Fibroblast of upper back skin (primary cell): ENCODE measurements around the gene HMGXB3.
A peak's percentile ranks its signal among the peaks of the same experiment; 100 is the strongest.

Experiments used
- DNase-seq: peaks from one replicate; pipeline ENCODE4 v3.0.0-alpha.2; 2013

The HMGXB3 gene

GRCh38 chr5:150000256-150000989 is at the start of gene HMGXB3, which contains the start of gene TIGD6:
Gene HMGXB3, plus strand, starts transcription at chr5:150000739. Its CDS starts 4,114 bp downstream, at chr5:150004853.
Gene TIGD6, minus strand, starts transcription at chr5:150000654. Its CDS starts 4,306 bp downstream, at chr5:149996348.
- peak; percentile 94 for DNase-seq

DNA sequence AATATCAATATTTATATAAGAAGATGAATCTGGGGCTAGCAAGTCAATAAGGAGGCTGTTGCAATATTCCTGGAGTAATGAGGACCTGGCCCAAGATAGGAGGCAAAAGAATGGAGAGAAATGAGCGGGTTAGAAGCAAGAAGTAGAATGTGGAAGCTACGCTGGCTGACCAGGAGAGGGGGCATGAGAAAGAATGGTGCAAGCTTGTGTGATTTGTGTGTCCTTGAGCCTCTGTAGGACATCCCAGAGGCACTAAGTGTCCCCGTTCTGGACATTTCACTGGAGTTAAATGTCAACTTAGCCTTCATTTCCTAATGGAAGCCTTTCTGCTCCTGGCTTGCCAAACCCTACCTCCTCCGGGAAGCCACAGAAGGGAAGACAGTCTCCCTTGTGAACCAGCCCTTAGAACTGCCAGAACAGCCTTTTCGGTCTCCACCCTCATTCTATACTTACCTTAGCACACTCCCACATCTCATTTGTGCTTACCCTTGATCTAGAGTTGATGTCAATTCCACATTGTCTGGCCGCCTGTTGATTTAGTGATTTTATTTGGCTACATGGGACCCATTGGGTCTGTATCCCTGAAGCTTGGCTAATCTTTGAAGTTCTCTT is 49.3 kb upstream of the HMGXB3 start:
- no peak for DNase-seq

- DNase-seq, result no peak
These were observed 47.0 kb upstream of the HMGXB3 start for GRCh38 chr5:149953436-149954121.

- no peak for DNase-seq
These were observed 45.7 kb upstream of the HMGXB3 start for GRCh38 chr5:149954798-149955197.

GRCh38 chr5:149956685-149957084 is 43.9 kb upstream of the HMGXB3 start:
- DNase-seq, result no peak

GRCh38 chr5:149957855-149958254 is 42.7 kb upstream of the HMGXB3 start:
- DNase-seq, result no peak

GRCh38 chr5:149959406-149960236 is 40.9 kb upstream of the HMGXB3 start:
- DNase-seq, result peak; percentile 59

- peak; percentile 98 for DNase-seq
These were observed 40.0 kb upstream of the HMGXB3 start, which contains the start of gene SLC26A2 for GRCh38 chr5:149960272-149961185. Gene SLC26A2, plus strand, starts transcription at chr5:149960758. Its CDS starts 16,895 bp downstream, at chr5:149977653.

- no peak for DNase-seq
These were observed 39.3 kb upstream of the HMGXB3 start for GRCh38 chr5:149961186-149961685.

DNA sequence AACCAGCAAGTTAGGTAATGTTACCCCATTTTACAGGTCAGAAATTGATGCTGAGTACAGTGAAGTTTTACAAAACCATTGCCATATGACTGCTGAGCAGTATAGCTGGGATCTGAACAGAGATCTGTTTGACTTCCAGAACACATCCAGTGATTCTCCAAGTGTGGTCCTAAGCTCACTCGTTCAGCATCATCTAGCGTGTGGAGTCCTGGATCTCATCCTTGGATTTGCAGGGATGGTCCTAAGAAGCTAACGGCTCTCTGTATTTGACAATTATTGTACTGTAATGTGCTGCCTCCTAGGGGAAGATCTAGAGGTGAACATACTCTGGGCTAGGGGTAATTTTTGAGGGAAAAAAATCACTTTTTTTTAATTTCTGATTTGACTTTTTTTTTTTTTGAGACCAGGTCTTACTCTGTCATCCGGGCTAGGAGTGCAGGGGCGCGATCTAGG is 38.6 kb upstream of the HMGXB3 start:
- peak; percentile 62 for DNase-seq

- DNase-seq, result no peak
These were observed 37.8 kb upstream of the HMGXB3 start for GRCh38 chr5:149962601-149963300.

- no peak for DNase-seq
These were observed 36.8 kb upstream of the HMGXB3 start for GRCh38 chr5:149963729-149964128.

DNA sequence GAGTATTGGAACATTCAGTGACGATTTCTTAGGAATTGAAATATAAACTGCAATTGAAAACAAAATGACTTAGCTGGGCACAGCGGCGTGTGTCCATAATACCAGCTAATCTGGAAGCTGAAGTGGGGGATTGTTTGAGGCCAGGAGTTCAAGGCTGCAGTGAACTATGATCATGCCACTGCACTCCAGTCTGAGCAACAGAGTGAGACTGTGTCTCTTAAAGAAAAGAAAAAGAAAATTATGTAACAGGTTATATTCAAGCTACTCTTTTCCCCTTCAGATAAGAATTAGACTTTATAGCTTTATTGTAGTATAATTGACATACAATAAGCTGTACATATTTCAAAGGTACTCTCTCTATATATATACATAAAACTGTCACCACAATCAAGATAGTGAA is 33.6 kb upstream of the HMGXB3 start:
- DNase-seq, result no peak

DNA sequence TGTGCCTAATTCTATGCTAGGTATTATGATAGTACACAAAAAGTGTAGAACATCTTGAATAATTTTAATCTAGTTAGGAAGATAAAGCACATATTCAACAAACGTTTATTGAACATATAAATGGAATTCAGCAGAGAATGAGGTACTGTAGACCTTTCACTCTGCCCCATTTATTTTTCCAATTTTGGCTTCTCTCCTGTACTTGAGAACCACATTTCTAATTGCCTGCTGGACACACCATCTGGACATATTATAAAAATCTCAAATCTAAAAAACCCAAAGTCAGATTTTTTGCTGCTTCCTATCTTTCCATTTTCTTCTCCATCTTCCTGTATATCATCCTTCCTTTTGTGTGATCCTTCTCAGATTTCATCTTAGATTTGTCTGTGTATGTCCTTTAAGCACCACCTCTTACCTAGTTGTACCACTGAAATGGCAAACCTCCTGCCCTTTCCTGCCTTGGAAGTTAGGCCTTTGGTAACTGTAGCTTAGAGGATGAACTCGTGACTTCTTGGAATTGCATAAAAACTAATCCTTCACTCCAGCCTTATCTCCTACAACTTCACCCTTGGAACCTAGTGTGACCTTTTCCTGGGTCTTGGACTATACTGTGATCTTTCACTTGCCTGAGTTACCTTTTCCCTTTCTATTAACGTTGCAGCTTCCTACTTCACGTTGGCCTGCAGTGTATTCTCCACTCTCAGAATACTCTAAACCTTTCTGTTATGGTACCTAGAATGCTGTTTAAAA is 31.2 kb upstream of the HMGXB3 start:
- DNase-seq, result no peak

DNA sequence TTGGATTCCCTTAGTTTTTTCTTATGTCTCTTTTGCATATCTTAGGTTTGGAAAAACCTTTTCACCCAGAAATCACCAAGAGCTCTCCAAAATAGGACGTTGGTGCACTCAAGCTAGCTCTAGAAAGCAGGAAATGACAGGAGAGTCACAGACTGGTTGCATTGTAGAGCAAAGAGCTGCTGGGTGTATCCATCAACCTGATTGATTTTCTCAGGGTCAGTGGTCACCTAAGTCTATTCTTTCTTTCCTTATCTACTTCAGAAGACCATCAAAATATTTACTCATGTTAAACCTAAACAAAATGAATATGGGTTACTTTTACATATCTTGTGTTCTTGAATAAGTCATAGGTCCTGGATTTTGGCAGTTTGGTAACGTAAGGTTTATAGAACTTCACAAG is 25.1 kb upstream of the HMGXB3 start:
- no peak for DNase-seq

DNA sequence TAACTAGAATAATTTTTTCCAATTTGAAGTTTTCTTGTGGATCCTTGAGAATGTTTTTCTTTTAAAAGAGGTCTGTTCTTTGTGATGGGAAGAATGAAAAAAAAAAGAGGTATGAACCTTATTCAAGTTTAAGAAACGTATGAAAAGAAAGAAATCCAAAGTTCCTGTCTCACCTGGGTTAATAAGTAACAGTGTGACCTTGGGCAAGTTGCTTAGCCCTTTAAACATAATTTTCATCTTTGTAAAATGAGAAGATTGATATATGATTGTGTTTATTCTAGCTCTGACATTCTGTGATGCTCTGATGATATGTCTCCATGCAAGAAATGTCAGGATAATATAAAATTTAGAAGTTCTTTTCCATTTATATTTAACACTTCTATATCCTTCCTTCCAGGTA is 20.6 kb upstream of the HMGXB3 start:
- no peak for DNase-seq

DNA sequence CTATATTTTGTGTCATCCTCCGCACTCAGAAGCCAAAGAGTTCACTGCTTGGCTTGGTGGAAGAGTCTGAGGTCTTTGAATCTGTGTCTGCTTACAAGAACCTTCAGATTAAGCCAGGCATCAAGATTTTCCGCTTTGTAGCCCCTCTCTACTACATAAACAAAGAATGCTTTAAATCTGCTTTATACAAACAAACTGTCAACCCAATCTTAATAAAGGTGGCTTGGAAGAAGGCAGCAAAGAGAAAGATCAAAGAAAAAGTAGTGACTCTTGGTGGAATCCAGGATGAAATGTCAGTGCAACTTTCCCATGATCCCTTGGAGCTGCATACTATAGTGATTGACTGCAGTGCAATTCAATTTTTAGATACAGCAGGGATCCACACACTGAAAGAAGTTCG is 19.3 kb upstream of the HMGXB3 start:
- DNase-seq, result no peak

- DNase-seq, result no peak
These were observed 18.0 kb upstream of the HMGXB3 start for GRCh38 chr5:149982505-149982904.

- DNase-seq, result no peak
These were observed 12.4 kb upstream of the HMGXB3 start for GRCh38 chr5:149988126-149988525.
